IPS-18a (cell line): ENCODE data around the gene RAPGEF5.

Experiments
- H3K27ac ChIP-seq: one replicate; pipeline ENCODE4 v1.5.1; 2013; ENCODE audit warnings: low read length
- H3K27me3 ChIP-seq: one replicate; pipeline ENCODE4 v1.6.1; 2013; ENCODE audit warnings: mild to moderate bottlenecking, low read length; ENCODE audit not compliant: control insufficient read depth, insufficient read depth
- H3K36me3 ChIP-seq: one replicate; pipeline ENCODE4 v1.6.1; 2013; ENCODE audit warnings: low read depth, low read length; ENCODE audit not compliant: control insufficient read depth
- H3K4me1 ChIP-seq: one replicate; pipeline ENCODE4 v1.6.1; 2013; ENCODE audit warnings: low read depth, low read length; ENCODE audit not compliant: control insufficient read depth
- H3K4me3 ChIP-seq: one replicate; pipeline ENCODE4 v1.5.1; 2013; ENCODE audit warnings: low read length
- H3K9ac ChIP-seq: one replicate; pipeline ENCODE4 v1.6.1; 2013; ENCODE audit warnings: mild to moderate bottlenecking, low read length, moderate library complexity
- H3K9me3 ChIP-seq: one replicate; pipeline ENCODE4 v1.6.1; 2013; ENCODE audit warnings: low read depth, low read length; ENCODE audit not compliant: control insufficient read depth

Gene RAPGEF5

DNA sequence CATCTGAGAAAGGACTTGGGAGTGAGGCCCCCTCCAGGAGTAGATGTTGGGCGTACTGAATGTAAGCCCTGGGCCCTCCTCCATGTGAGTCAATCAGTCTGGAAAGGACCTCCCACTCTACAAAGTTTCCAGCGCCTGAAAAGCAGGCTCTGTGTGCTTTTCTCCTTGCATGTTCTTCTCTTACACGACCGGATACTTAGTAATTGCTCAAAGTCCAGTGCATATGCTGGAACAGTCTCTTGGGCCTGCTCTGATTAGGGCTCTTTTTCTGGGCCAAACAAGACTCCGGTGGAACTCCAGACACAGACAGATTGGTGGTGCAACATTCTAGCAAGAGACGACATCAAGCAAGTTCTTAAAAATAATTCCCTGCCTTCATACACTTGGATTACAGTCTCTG, 38.3 kb upstream of the RAPGEF5 start:
- H3K4me1 ChIP-seq = no peaks in the 10 kb centered on the region

DNA sequence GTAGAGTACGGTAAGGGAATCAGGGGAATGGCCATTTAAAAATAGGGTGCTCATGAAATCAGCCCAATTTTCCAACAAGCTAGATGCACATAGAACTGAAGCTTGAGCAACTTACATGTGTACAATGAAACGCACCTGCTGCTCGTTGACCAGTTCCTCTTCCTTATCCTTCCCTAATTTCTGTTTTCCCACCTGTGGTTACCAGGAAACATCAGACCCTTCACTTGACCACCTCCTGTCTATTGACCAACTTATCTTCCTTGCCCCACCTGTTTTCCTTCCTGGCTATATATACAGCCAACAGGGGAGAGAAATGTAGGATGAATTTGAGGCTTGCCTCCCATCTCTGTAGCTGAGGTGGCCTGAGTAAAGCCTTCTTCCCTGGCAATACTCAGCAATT, 37.8 kb upstream of the RAPGEF5 start:
- no peak overlapping the region for H3K4me3 ChIP-seq
- no peak overlapping the region for H3K9ac ChIP-seq
- no peak overlapping the region for H3K27ac ChIP-seq
- H3K36me3 ChIP-seq = no peaks in the 10 kb centered on the region
- H3K9me3 ChIP-seq = no peaks in the 10 kb centered on the region
- H3K4me1 ChIP-seq = no peaks in the 10 kb centered on the region
- no peaks in the 10 kb centered on the region for H3K27me3 ChIP-seq

More for the DNA sequence above, 38.3 kb upstream of the RAPGEF5 start:
- Histone ChIP-seq H3K9me3 (no peaks in the 10 kb centered on the region), H3K27me3 (no peaks in the 10 kb centered on the region), H3K27ac (no peak overlapping the region), H3K9ac (no peak overlapping the region), H3K4me3 (no peak overlapping the region), H3K36me3 (no peaks in the 10 kb centered on the region)

DNA sequence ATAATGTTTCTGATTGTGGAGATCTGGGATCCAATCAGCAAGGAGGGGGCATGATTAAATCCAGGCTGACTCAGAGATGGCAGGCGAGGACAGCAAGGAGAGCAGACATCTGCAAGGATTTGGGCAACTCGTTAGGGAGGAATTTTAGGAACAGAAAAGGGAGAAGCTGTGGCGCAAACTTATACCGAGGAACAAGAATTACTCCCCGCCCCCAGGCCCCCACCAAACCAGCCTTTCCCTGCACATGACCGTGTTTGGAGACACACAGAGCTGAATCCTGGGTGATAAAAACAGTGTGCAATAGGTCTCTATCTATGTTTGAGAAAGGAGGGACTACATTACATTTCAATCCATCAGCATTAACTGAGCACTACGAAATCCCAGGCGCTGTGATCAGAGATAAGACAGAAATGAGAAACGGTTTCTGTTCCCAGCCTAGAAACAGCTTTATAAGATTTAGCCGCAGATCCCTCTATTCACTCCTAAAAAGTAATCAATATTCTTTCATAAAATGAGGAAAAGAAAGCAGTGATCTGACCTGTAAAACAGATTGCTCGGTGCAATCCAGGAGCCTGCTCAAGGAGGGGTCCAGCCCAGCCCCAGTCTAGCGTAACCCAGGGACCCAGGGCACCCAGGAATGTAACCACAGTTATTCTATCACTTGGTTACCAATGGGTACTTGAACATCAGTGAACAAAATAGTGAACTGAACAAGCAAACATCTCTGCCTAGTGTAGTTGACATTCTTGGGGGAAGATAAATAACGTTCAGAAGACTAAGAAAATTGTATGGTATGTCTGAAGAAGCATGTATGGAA, 37.2 kb upstream of the RAPGEF5 start:
- no peaks in the 10 kb centered on the region for H3K36me3 ChIP-seq
- H3K27me3 ChIP-seq = no peaks in the 10 kb centered on the region
- no peak overlapping the region for H3K9ac ChIP-seq
- no peak overlapping the region for H3K4me3 ChIP-seq
- no peaks in the 10 kb centered on the region for H3K4me1 ChIP-seq
- no peak overlapping the region for H3K27ac ChIP-seq
- H3K9me3 ChIP-seq = no peaks in the 10 kb centered on the region

DNA sequence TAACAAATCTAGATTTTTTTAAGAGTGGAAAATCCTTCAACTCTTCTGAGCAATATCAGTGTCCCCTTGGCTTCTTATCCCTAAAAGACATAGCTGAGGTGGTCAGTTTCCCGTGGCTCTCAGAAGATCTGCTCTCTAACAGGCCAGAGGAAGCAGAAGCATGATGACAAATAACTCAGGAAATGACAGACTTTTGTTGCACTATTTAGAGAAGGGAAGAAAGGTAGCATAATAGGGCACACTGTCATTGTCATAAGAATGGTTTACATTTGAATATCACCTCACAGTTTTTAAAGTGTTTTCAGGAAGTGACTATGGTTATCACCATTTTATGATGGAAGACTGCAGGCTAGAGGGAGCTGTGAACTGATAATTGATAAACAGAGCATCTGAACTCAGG, 33.6 kb upstream of the RAPGEF5 start:
- Histone ChIP-seq H3K9me3 (no peaks in the 10 kb centered on the region), H3K27me3 (no peaks in the 10 kb centered on the region), H3K4me1 (no peaks in the 10 kb centered on the region), H3K36me3 (no peaks in the 10 kb centered on the region), H3K27ac (no peak overlapping the region), H3K4me3 (no peak overlapping the region), H3K9ac (no peak overlapping the region)

- Histone ChIP-seq H3K36me3 (no peaks in the 10 kb centered on the region), H3K27me3 (no peaks in the 10 kb centered on the region), H3K4me3 (no peak overlapping the region), H3K4me1 (no peaks in the 10 kb centered on the region), H3K9ac (no peak overlapping the region), H3K9me3 (no peaks in the 10 kb centered on the region), H3K27ac (no peak overlapping the region)
Observed at GRCh38 chr7:22389892-22390291, 32.9 kb upstream of the RAPGEF5 start.

DNA sequence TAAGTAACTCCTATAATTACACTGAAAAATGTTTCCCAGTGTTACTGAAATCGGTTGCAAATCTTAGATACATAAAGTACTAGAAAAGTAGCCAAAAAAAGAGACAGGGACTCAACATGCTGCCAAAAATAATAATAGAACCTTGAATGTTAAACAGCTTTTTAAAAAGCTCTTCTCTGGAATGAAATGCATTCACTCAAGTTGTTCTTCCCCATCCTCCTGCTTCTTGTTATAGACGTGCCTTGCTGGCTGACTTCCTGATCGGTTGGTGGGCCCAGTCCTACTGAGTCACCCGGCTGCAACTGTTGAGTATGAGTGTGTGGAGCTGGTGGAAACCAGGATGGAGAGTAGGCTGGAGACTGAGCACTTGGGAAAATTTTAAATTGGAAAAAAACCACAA, 30.6 kb upstream of the RAPGEF5 start:
- Histone ChIP-seq H3K9ac (no peak overlapping the region), H3K36me3 (no peaks in the 10 kb centered on the region), H3K9me3 (no peaks in the 10 kb centered on the region), H3K27me3 (no peaks in the 10 kb centered on the region), H3K4me3 (no peak overlapping the region), H3K27ac (no peak overlapping the region), H3K4me1 (no peaks in the 10 kb centered on the region)

DNA sequence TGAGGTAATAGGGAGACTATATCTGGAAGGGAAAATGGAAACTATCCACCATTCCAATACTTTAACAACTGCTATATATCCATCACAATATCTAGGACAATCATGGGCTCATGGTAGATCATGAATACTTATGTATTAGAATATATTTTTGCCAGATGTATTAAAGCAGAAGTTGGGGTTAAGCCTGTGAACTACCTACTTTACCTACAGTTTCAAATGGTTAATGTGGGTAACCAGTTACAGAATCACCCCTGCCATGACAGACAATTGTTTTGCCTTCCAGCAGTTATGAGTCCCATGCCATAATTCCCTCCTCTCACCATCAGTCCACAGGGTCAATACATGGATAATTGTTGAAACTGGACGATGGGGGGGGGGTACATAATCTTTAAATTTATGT, 29.9 kb upstream of the RAPGEF5 start:
- Histone ChIP-seq H3K9ac (no peak overlapping the region), H3K36me3 (no peaks in the 10 kb centered on the region), H3K27me3 (no peaks in the 10 kb centered on the region), H3K4me3 (no peak overlapping the region), H3K9me3 (no peaks in the 10 kb centered on the region), H3K4me1 (no peaks in the 10 kb centered on the region), H3K27ac (no peak overlapping the region)

GRCh38 chr7:22386206-22386858, 29.4 kb upstream of the RAPGEF5 start:
- Histone ChIP-seq H3K9ac (no peak overlapping the region), H3K36me3 (no peaks in the 10 kb centered on the region), H3K4me3 (no peak overlapping the region)

GRCh38 chr7:22385326-22385725, 28.4 kb upstream of the RAPGEF5 start:
- H3K4me1 ChIP-seq = no peaks in the 10 kb centered on the region
- no peak overlapping the region for H3K27ac ChIP-seq
- no peak overlapping the region for H3K4me3 ChIP-seq
- H3K27me3 ChIP-seq = no peaks in the 10 kb centered on the region
- H3K36me3 ChIP-seq = no peaks in the 10 kb centered on the region
- H3K9me3 ChIP-seq = no peaks in the 10 kb centered on the region
- no peak overlapping the region for H3K9ac ChIP-seq

More at GRCh38 chr7:22386206-22386858, 29.4 kb upstream of the RAPGEF5 start:
- H3K27ac ChIP-seq = no peak overlapping the region
- H3K27me3 ChIP-seq = no peaks in the 10 kb centered on the region
- H3K4me1 ChIP-seq = no peaks in the 10 kb centered on the region
- H3K9me3 ChIP-seq = no peaks in the 10 kb centered on the region

- no peak overlapping the region for H3K4me3 ChIP-seq
- no peak overlapping the region for H3K9ac ChIP-seq
- H3K27ac ChIP-seq = no peak overlapping the region
- H3K9me3 ChIP-seq = no peaks in the 10 kb centered on the region
- H3K27me3 ChIP-seq = no peaks in the 10 kb centered on the region
- no peaks in the 10 kb centered on the region for H3K4me1 ChIP-seq
- H3K36me3 ChIP-seq = no peaks in the 10 kb centered on the region
Observed at GRCh38 chr7:22380333-22380732, 23.4 kb upstream of the RAPGEF5 start.

GRCh38 chr7:22378199-22378980, 21.4 kb upstream of the RAPGEF5 start:
- Histone ChIP-seq H3K4me1 (no peaks in the 10 kb centered on the region), H3K27ac (no peak overlapping the region), H3K9me3 (no peaks in the 10 kb centered on the region), H3K9ac (no peak overlapping the region), H3K27me3 (no peaks in the 10 kb centered on the region), H3K36me3 (no peaks in the 10 kb centered on the region), H3K4me3 (no peak overlapping the region)
